HUES48 (cell line): Measurements from ENCODE around the gene CPLX1.
"Not testable (repeated sequence)": the region's sequence is repeated elsewhere in the genome, so short reads cannot be mapped to it uniquely, and the experiment has no call there.

Source experiments
- H3K27ac ChIP-seq: one replicate; pipeline ENCODE4 v1.7.0; 2013; ENCODE audit warnings: low read depth, low read length, inconsistent platforms
- H3K27me3 ChIP-seq: 2 replicates; pipeline ENCODE4 v1.6.1; 2013; ENCODE audit warnings: mild to moderate bottlenecking, low read length; ENCODE audit not compliant: control insufficient read depth, insufficient read depth
- H3K36me3 ChIP-seq: 2 replicates; pipeline ENCODE4 v1.6.1; 2013; ENCODE audit warnings: low read length; ENCODE audit not compliant: control insufficient read depth, insufficient read depth
- H3K4me1 ChIP-seq: 2 replicates; pipeline ENCODE4 v1.6.1; 2013; ENCODE audit warnings: mild to moderate bottlenecking, low read length; ENCODE audit not compliant: control insufficient read depth, insufficient read depth
- H3K4me3 ChIP-seq: 2 replicates; pipeline ENCODE4 v1.5.1; 2013; ENCODE audit warnings: mild to moderate bottlenecking, low read depth, low read length
- H3K9ac ChIP-seq: 2 replicates; pipeline ENCODE4 v1.6.1; 2013; ENCODE audit warnings: mild to moderate bottlenecking, low read depth, low read length, moderate library complexity
- H3K9me3 ChIP-seq: 2 replicates; pipeline ENCODE4 v1.6.1; 2013; ENCODE audit warnings: low read length; ENCODE audit not compliant: control insufficient read depth, insufficient read depth

CPLX1 gene

GRCh38 chr4:744212-744841 is 81.6 kb downstream of the CPLX1 start:
- H3K9ac ChIP-seq = no peak overlapping the region
- no peak overlapping the region for H3K4me3 ChIP-seq
- no peaks in the 10 kb centered on the region for H3K27me3 ChIP-seq
- no peak overlapping the region for H3K27ac ChIP-seq
- no peaks in the 10 kb centered on the region for H3K9me3 ChIP-seq
- no peaks in the 10 kb centered on the region for H3K4me1 ChIP-seq
- peaks cover 39% of the 10 kb centered on the region for H3K36me3 ChIP-seq

GRCh38 chr4:743463-744211 is 82.3 kb downstream of the CPLX1 start:
- peaks cover 43% of the 10 kb centered on the region for H3K36me3 ChIP-seq
- no peak overlapping the region for H3K4me3 ChIP-seq
- no peaks in the 10 kb centered on the region for H3K27me3 ChIP-seq
- no peak overlapping the region for H3K9ac ChIP-seq
- no peaks in the 10 kb centered on the region for H3K4me1 ChIP-seq
- H3K9me3 ChIP-seq = no peaks in the 10 kb centered on the region
- H3K27ac ChIP-seq = no peak overlapping the region

GRCh38 chr4:742742-743311 is 83.1 kb downstream of the CPLX1 start:
- no peak overlapping the region for H3K27ac ChIP-seq
- no peak overlapping the region for H3K4me3 ChIP-seq
- no peaks in the 10 kb centered on the region for H3K9me3 ChIP-seq
- H3K27me3 ChIP-seq = no peaks in the 10 kb centered on the region
- H3K9ac ChIP-seq = no peak overlapping the region
- no peaks in the 10 kb centered on the region for H3K4me1 ChIP-seq
- peaks cover 41% of the 10 kb centered on the region for H3K36me3 ChIP-seq

GRCh38 chr4:742096-742741 is 83.7 kb downstream of the CPLX1 start:
- H3K9ac ChIP-seq = no peak overlapping the region
- no peaks in the 10 kb centered on the region for H3K27me3 ChIP-seq
- H3K36me3 ChIP-seq = peaks cover 43% of the 10 kb centered on the region
- no peak overlapping the region for H3K27ac ChIP-seq
- H3K4me3 ChIP-seq = no peak overlapping the region
- no peaks in the 10 kb centered on the region for H3K4me1 ChIP-seq
- no peaks in the 10 kb centered on the region for H3K9me3 ChIP-seq

- no peaks in the 10 kb centered on the region for H3K9me3 ChIP-seq
- no peak overlapping the region for H3K9ac ChIP-seq
- H3K36me3 ChIP-seq = peaks cover 51% of the 10 kb centered on the region
- H3K27ac ChIP-seq = no peak overlapping the region
- H3K4me1 ChIP-seq = no peaks in the 10 kb centered on the region
- H3K27me3 ChIP-seq = no peaks in the 10 kb centered on the region
- no peak overlapping the region for H3K4me3 ChIP-seq
Measured at GRCh38 chr4:740656-741282, 85.2 kb downstream of the CPLX1 start.

- H3K27me3 ChIP-seq = no peaks in the 10 kb centered on the region
- H3K36me3 ChIP-seq = peaks cover 59% of the 10 kb centered on the region
- no peak overlapping the region for H3K9ac ChIP-seq
- no peak overlapping the region for H3K27ac ChIP-seq
- no peak overlapping the region for H3K4me3 ChIP-seq
- H3K9me3 ChIP-seq = no peaks in the 10 kb centered on the region
- no peaks in the 10 kb centered on the region for H3K4me1 ChIP-seq
Measured at GRCh38 chr4:740011-740410, 85.9 kb downstream of the CPLX1 start.

- Histone ChIP-seq H3K4me3 (no peak overlapping the region), H3K27ac (no peak overlapping the region), H3K9me3 (no peaks in the 10 kb centered on the region), H3K36me3 (peaks cover 63% of the 10 kb centered on the region), H3K9ac (no peak overlapping the region), H3K27me3 (no peaks in the 10 kb centered on the region), H3K4me1 (no peaks in the 10 kb centered on the region)
Measured at GRCh38 chr4:739569-739968, 86.4 kb downstream of the CPLX1 start.

- no peaks in the 10 kb centered on the region for H3K9me3 ChIP-seq
- H3K4me3 ChIP-seq = no peak overlapping the region
- H3K27ac ChIP-seq = no peak overlapping the region
- H3K36me3 ChIP-seq = peaks cover 69% of the 10 kb centered on the region
- no peaks in the 10 kb centered on the region for H3K4me1 ChIP-seq
- no peaks in the 10 kb centered on the region for H3K27me3 ChIP-seq
- H3K9ac ChIP-seq = no peak overlapping the region
Measured at GRCh38 chr4:738781-739280, 87.1 kb downstream of the CPLX1 start.

- not testable (repeated sequence) for H3K4me1 ChIP-seq, H3K4me3 ChIP-seq, H3K9ac ChIP-seq, H3K27ac ChIP-seq, H3K9me3 ChIP-seq, H3K27me3 ChIP-seq
- H3K36me3 ChIP-seq = peaks cover 78% of the 10 kb centered on the region
Measured at GRCh38 chr4:736561-736960, 89.4 kb downstream of the CPLX1 start.

GRCh38 chr4:735583-735982 is 90.3 kb downstream of the CPLX1 start:
- H3K9me3 ChIP-seq = no peaks in the 10 kb centered on the region
- no peaks in the 10 kb centered on the region for H3K4me1 ChIP-seq
- H3K27ac ChIP-seq = no peak overlapping the region
- H3K27me3 ChIP-seq = no peaks in the 10 kb centered on the region
- H3K4me3 ChIP-seq = no peak overlapping the region
- no peak overlapping the region for H3K9ac ChIP-seq
- peaks cover 79% of the 10 kb centered on the region for H3K36me3 ChIP-seq
